Measurements from ENCODE around the gene LDLRAD4.
A peak's percentile ranks its signal among the peaks of the same experiment; 100 is the strongest.

The LDLRAD4 gene

GRCh38 chr18:13625843-13626543, 407.4 kb downstream of the LDLRAD4 start:
- CTCF ChIA-PET, result no interaction called here
- no peak for DNase-seq (ENCODE audit: extremely low spot score)
- no peak for TF ChIP-seq CTBP1 (IDR thresholded peaks at IDR 0.05; ENCODE audit: borderline replicate concordance)
- no peak for TF ChIP-seq FOXK2 (IDR thresholded peaks at IDR 0.05)
- no peak for TF ChIP-seq HDGF (IDR thresholded peaks at IDR 0.05; ENCODE audit: borderline replicate concordance)
- POLR2A ChIA-PET, result no interaction called here

- TF ChIP-seq FOXA1 (IDR thresholded peaks at IDR 0.05) (no peak), FOXM1 (IDR thresholded peaks at IDR 0.05; ENCODE audit: borderline replicate concordance) (no peak), PKNOX1 (IDR thresholded peaks at IDR 0.05) (no peak), HDGF (IDR thresholded peaks at IDR 0.05; ENCODE audit: borderline replicate concordance) (no peak), NFRKB (IDR thresholded peaks at IDR 0.05) (no peak), LEF1 (IDR thresholded peaks at IDR 0.05; ENCODE audit: borderline replicate concordance) (no peak), BHLHE40 (IDR thresholded peaks at IDR 0.05; ENCODE audit: borderline replicate concordance) (no peak), ELF4 (IDR thresholded peaks at IDR 0.05) (no peak), ARNT (IDR thresholded peaks at IDR 0.05) (no peak), SUZ12 (IDR thresholded peaks at IDR 0.05) (no peak)
- ChIA-PET POLR2A (no interaction called here), CTCF (no interaction called here)
- no peak for DNase-seq (ENCODE audit: extremely low spot score)
These were observed 408.0 kb downstream of the LDLRAD4 start for GRCh38 chr18:13626544-13626908.

GRCh38 chr18:13627639-13628038, 409.1 kb downstream of the LDLRAD4 start:
- CTCF ChIA-PET, result no interaction called here
- TF ChIP-seq CTBP1 (IDR thresholded peaks at IDR 0.05; ENCODE audit: borderline replicate concordance) (no peak), BHLHE40 (IDR thresholded peaks at IDR 0.05; ENCODE audit: borderline replicate concordance) (no peak), FOXM1 (IDR thresholded peaks at IDR 0.05; ENCODE audit: borderline replicate concordance) (no peak), SP1 (IDR thresholded peaks at IDR 0.05) (no peak), TARDBP (IDR thresholded peaks at IDR 0.05) (no peak), PKNOX1 (IDR thresholded peaks at IDR 0.05) (no peak), HDGF (IDR thresholded peaks at IDR 0.05; ENCODE audit: borderline replicate concordance) (no peak)
- POLR2A ChIA-PET, result no interaction called here
- DNase-seq (ENCODE audit: extremely low spot score), result no peak

- ChIA-PET CTCF (interaction anchor here (0.7 kb wide), 1 partner anchor 744 kb away, joined by 3 read pairs; no protein-coding TSS in a partner anchor), POLR2A (no interaction called here)
- TF ChIP-seq ARNT (IDR thresholded peaks at IDR 0.05) (no peak), SP1 (IDR thresholded peaks at IDR 0.05) (no peak), L3MBTL2 (conservative IDR thresholded peaks at IDR 0.05) (no peak), ZNF384 (IDR thresholded peaks at IDR 0.05) (no peak), BHLHE40 (IDR thresholded peaks at IDR 0.05; ENCODE audit: borderline replicate concordance) (no peak), ELF4 (IDR thresholded peaks at IDR 0.05) (no peak), FOXM1 (IDR thresholded peaks at IDR 0.05; ENCODE audit: borderline replicate concordance) (no peak), CTBP1 (IDR thresholded peaks at IDR 0.05; ENCODE audit: borderline replicate concordance) (no peak), FOXA1 (IDR thresholded peaks at IDR 0.05) (no peak), TARDBP (IDR thresholded peaks at IDR 0.05) (no peak), NFRKB (IDR thresholded peaks at IDR 0.05) (no peak), SUZ12 (IDR thresholded peaks at IDR 0.05) (no peak), PKNOX1 (IDR thresholded peaks at IDR 0.05) (no peak), FOXK2 (IDR thresholded peaks at IDR 0.05) (no peak), LEF1 (IDR thresholded peaks at IDR 0.05; ENCODE audit: borderline replicate concordance) (no peak)
- DNase-seq (ENCODE audit: extremely low spot score), result no peak
These were observed 409.7 kb downstream of the LDLRAD4 start for GRCh38 chr18:13628211-13628610.

- ChIA-PET POLR2A (no interaction called here), CTCF (interaction anchor here (0.7 to 1.2 kb wide), 3 partner anchors 72 to 414 kb away, joined by 3 to 5 read pairs (median 5); no protein-coding TSS in a partner anchor)
- DNase-seq (ENCODE audit: extremely low spot score), result peak; percentile 56
- no peak for TF ChIP-seq BHLHE40 (IDR thresholded peaks at IDR 0.05; ENCODE audit: borderline replicate concordance)
- no peak; the same call in 1 of the 2 replicates for TF ChIP-seq PKNOX1 (IDR thresholded peaks at IDR 0.05)
- TF ChIP-seq ARNT (IDR thresholded peaks at IDR 0.05), result no peak
- no peak for TF ChIP-seq ZNF384 (IDR thresholded peaks at IDR 0.05)
- no peak for TF ChIP-seq FOXM1 (IDR thresholded peaks at IDR 0.05; ENCODE audit: borderline replicate concordance)
- TF ChIP-seq LEF1 (IDR thresholded peaks at IDR 0.05; ENCODE audit: borderline replicate concordance), result no peak
- no peak for TF ChIP-seq CTBP1 (IDR thresholded peaks at IDR 0.05; ENCODE audit: borderline replicate concordance)
- TF ChIP-seq HDGF (IDR thresholded peaks at IDR 0.05; ENCODE audit: borderline replicate concordance), result no peak
- TF ChIP-seq ELF4 (IDR thresholded peaks at IDR 0.05), result no peak
- no peak for TF ChIP-seq TARDBP (IDR thresholded peaks at IDR 0.05)
- TF ChIP-seq SP1 (IDR thresholded peaks at IDR 0.05), result no peak
- no peak for TF ChIP-seq FOXK2 (IDR thresholded peaks at IDR 0.05)
These were observed 411.5 kb downstream of the LDLRAD4 start for GRCh38 chr18:13629841-13630715.

Measured in HEK293T (cell line).